Trophoblast cell (in vitro differentiated cells and primary cell): ENCODE results near the gene CFAP52.

Experiments used
- DNase-seq, 2 donors: peaks; one replicate each; pipeline ENCODE4 v3.0.0-alpha.2; 2016
- H2AFZ ChIP-seq: 2 replicates; pipeline ENCODE4 v1.6.1; 2013; ENCODE audit warnings: low read length, moderate library complexity, mild to moderate bottlenecking; ENCODE audit not compliant: insufficient read depth, poor library complexity
- H2AK5ac ChIP-seq: 2 replicates; pipeline ENCODE4 v1.6.1; 2013; ENCODE audit warnings: mild to moderate bottlenecking, low read length
- H2BK120ac ChIP-seq: 2 replicates; pipeline ENCODE4 v1.6.1; 2013; ENCODE audit warnings: low read length, mild to moderate bottlenecking, moderate library complexity; ENCODE audit not compliant: insufficient read depth, poor library complexity
- H2BK12ac ChIP-seq: 2 replicates; pipeline ENCODE4 v1.6.1; 2013; ENCODE audit warnings: mild to moderate bottlenecking, low read length, moderate library complexity
- H2BK5ac ChIP-seq: 2 replicates; pipeline ENCODE4 v1.6.1; 2013; ENCODE audit warnings: low read length, low read depth, moderate library complexity, mild to moderate bottlenecking; ENCODE audit not compliant: poor library complexity
- H3K14ac ChIP-seq: 2 replicates; pipeline ENCODE4 v1.6.1; 2013; ENCODE audit warnings: mild to moderate bottlenecking, low read length
- H3K18ac ChIP-seq: 2 replicates; pipeline ENCODE4 v1.6.1; 2013; ENCODE audit warnings: mild to moderate bottlenecking, low read length
- H3K23ac ChIP-seq: 2 replicates; pipeline ENCODE4 v1.6.1; 2013; ENCODE audit warnings: low read length
- H3K27ac ChIP-seq: 2 replicates; pipeline ENCODE4 v1.5.1; 2013; ENCODE audit warnings: low read depth, mild to moderate bottlenecking, inconsistent platforms, low read length, moderate library complexity
- H3K27me3 ChIP-seq: 2 replicates; pipeline ENCODE4 v1.6.1; 2013; ENCODE audit warnings: inconsistent platforms, mild to moderate bottlenecking, low read length, moderate library complexity; ENCODE audit not compliant: insufficient read depth
- H3K36me3 ChIP-seq, 2 experiments: 1 replicate in 1 of 2; 2 replicates in 1 of 2; pipeline ENCODE4 v1.6.1; 2013; ENCODE audit warnings: low read length in 2 of 2, mild to moderate bottlenecking in 2 of 2, moderate library complexity in 1 of 2; ENCODE audit not compliant: insufficient read depth in 2 of 2, control insufficient read depth in 1 of 2
- H3K4ac ChIP-seq: 2 replicates; pipeline ENCODE4 v1.6.1; 2013; ENCODE audit warnings: low read depth, mild to moderate bottlenecking, low read length, moderate library complexity
- H3K4me1 ChIP-seq, 2 experiments: 1 replicate in 1 of 2; 2 replicates in 1 of 2; pipeline ENCODE4 v1.6.1; 2013; ENCODE audit warnings: low read length in 2 of 2, mild to moderate bottlenecking in 2 of 2, moderate library complexity in 1 of 2; ENCODE audit not compliant: insufficient read depth in 2 of 2, control insufficient read depth in 1 of 2
- H3K4me2 ChIP-seq: 2 replicates; pipeline ENCODE4 v1.6.1; 2013; ENCODE audit warnings: inconsistent platforms, mild to moderate bottlenecking, low read length, moderate library complexity
- H3K4me3 ChIP-seq: 2 replicates; pipeline ENCODE4 v1.5.1; 2013; ENCODE audit warnings: mild to moderate bottlenecking, low read depth, low read length, inconsistent platforms
- H3K79me1 ChIP-seq: one replicate; pipeline ENCODE4 v1.6.1; 2013; ENCODE audit warnings: low read length
- H3K79me2 ChIP-seq: 2 replicates; pipeline ENCODE4 v1.6.1; 2013; ENCODE audit warnings: low read length, mild to moderate bottlenecking; ENCODE audit not compliant: control insufficient read depth, insufficient read depth, poor library complexity
- H3K9ac ChIP-seq: 2 replicates; pipeline ENCODE4 v1.6.1; 2013; ENCODE audit warnings: mild to moderate bottlenecking, low read length
- H3K9me3 ChIP-seq: 2 replicates; pipeline ENCODE4 v1.6.1; 2013; ENCODE audit warnings: low read depth, mild to moderate bottlenecking, control low read depth, inconsistent platforms, low read length; ENCODE audit not compliant: insufficient read depth
- H4K12ac ChIP-seq: 2 replicates; pipeline ENCODE4 v1.6.1; 2013; ENCODE audit warnings: low read depth, mild to moderate bottlenecking, low read length, moderate library complexity
- H4K8ac ChIP-seq: 2 replicates; pipeline ENCODE4 v1.6.1; 2013; ENCODE audit warnings: low read depth, mild to moderate bottlenecking, low read length, moderate library complexity
- H4K91ac ChIP-seq: one replicate; pipeline ENCODE4 v1.6.1; 2013; ENCODE audit warnings: low read depth, mild to moderate bottlenecking, low read length, moderate library complexity
- WGBS: extraction: QIAGEN DNeasy Blood & Tissue Kit; methylation state at CpG from one replicate; pipeline ENCODE4 v1.1.7; 2013; ENCODE audit warnings: missing lambda C conversion rate; ENCODE audit not compliant: insufficient read length, insufficient coverage; ENCODE audit errors: extremely low coverage; 5-methylcytosine and 5-hydroxymethylcytosine counted together

Gene CFAP52

GRCh38 chr17:9612006-9612405 lies 35.6 kb downstream of the CFAP52 start:
- Histone ChIP-seq H3K18ac (no peak overlapping the region), H3K4me2 (no peak overlapping the region), H3K4me1 (no peaks in the 10 kb centered on the region), H3K4ac (no peak overlapping the region), H4K12ac (no peak overlapping the region), H2BK5ac (no peak overlapping the region), H3K4me3 (no peak overlapping the region), H2BK120ac (no peak overlapping the region), H3K9me3 (no peaks in the 10 kb centered on the region), H4K91ac (no peak overlapping the region), H3K14ac (no peak overlapping the region), H2AK5ac (no peak overlapping the region), H3K79me1 (no peaks in the 10 kb centered on the region), H2BK12ac (no peak overlapping the region), H2AFZ (no peak overlapping the region), H3K27me3 (no peaks in the 10 kb centered on the region), H3K27ac (no peak overlapping the region), H3K79me2 (no peaks in the 10 kb centered on the region), H4K8ac (no peak overlapping the region), H3K9ac (no peak overlapping the region), H3K23ac (no peak overlapping the region), H3K36me3 (no peaks in the 10 kb centered on the region)
- WGBS: no CpG with 5 or more reads among the region's 9 CpGs
- no peak for DNase-seq

GRCh38 chr17:9615486-9615885 lies 39.0 kb downstream of the CFAP52 start:
- no peak overlapping the region for H4K12ac ChIP-seq
- H3K9ac ChIP-seq: no peak overlapping the region
- H3K4me1 ChIP-seq: no peaks in the 10 kb centered on the region
- no peak overlapping the region for H2BK120ac ChIP-seq
- no peaks in the 10 kb centered on the region for H3K9me3 ChIP-seq
- H3K79me1 ChIP-seq: no peaks in the 10 kb centered on the region
- H3K14ac ChIP-seq: no peak overlapping the region
- no peak overlapping the region for H3K23ac ChIP-seq
- no peaks in the 10 kb centered on the region for H3K36me3 ChIP-seq
- H3K18ac ChIP-seq: no peak overlapping the region
- DNase-seq: peak; percentile 42 to 57
- WGBS: no CpG with 5 or more reads among the region's 2 CpGs
- H3K4me2 ChIP-seq: no peak overlapping the region
- no peak overlapping the region for H2AFZ ChIP-seq
- H4K8ac ChIP-seq: no peak overlapping the region
- no peak overlapping the region for H2BK5ac ChIP-seq
- H2AK5ac ChIP-seq: no peak overlapping the region
- H3K4ac ChIP-seq: no peak overlapping the region
- H3K79me2 ChIP-seq: no peaks in the 10 kb centered on the region
- no peak overlapping the region for H3K4me3 ChIP-seq
- no peak overlapping the region for H4K91ac ChIP-seq
- H2BK12ac ChIP-seq: no peak overlapping the region
- H3K27ac ChIP-seq: no peak overlapping the region
- no peaks in the 10 kb centered on the region for H3K27me3 ChIP-seq

DNA sequence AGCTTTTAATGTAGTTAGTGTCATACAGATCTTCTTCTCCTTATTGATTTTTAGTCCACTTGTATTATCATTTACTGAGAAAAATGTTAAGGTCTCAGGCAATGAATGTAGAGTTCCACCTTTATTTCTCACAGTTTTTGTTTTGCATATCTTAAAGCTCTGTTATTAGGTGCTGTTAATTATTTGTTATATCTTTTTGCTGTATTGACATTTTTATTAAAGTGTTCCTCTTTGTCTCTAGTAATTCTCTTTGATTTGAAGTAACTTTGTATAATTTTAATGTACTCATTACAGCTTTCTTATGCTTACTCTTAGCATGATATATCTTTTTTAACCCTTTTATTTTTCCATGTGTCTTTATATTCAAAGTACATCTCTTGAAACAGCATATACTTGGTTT lies 46.5 kb downstream of the CFAP52 start:
- no peaks in the 10 kb centered on the region for H3K27me3 ChIP-seq
- H3K23ac ChIP-seq: no peak overlapping the region
- no peak overlapping the region for H2AFZ ChIP-seq
- DNase-seq: no peak
- no peak overlapping the region for H4K91ac ChIP-seq
- no peak overlapping the region for H4K8ac ChIP-seq
- H3K14ac ChIP-seq: no peak overlapping the region
- no peak overlapping the region for H2BK120ac ChIP-seq
- H3K18ac ChIP-seq: no peak overlapping the region
- H3K4me2 ChIP-seq: no peak overlapping the region
- no peaks in the 10 kb centered on the region for H3K79me1 ChIP-seq
- no peak overlapping the region for H2BK12ac ChIP-seq
- H3K9ac ChIP-seq: no peak overlapping the region
- peaks cover 1% of the 10 kb centered on the region for H3K9me3 ChIP-seq
- no peak overlapping the region for H4K12ac ChIP-seq
- H2BK5ac ChIP-seq: no peak overlapping the region
- no peak overlapping the region for H2AK5ac ChIP-seq
- no peaks in the 10 kb centered on the region for H3K4me1 ChIP-seq
- no peak overlapping the region for H3K27ac ChIP-seq
- no peaks in the 10 kb centered on the region for H3K36me3 ChIP-seq
- H3K79me2 ChIP-seq: no peaks in the 10 kb centered on the region
- no peak overlapping the region for H3K4ac ChIP-seq
- no peak overlapping the region for H3K4me3 ChIP-seq

GRCh38 chr17:9628509-9628908 lies 52.1 kb downstream of the CFAP52 start:
- Histone ChIP-seq H3K79me2 (no peaks in the 10 kb centered on the region), H2BK5ac (no peak overlapping the region), H3K18ac (no peak overlapping the region), H3K9ac (no peak overlapping the region), H3K4me3 (no peak overlapping the region), H4K12ac (no peak overlapping the region), H2AK5ac (no peak overlapping the region), H3K4ac (no peak overlapping the region), H3K27ac (no peak overlapping the region), H3K14ac (no peak overlapping the region), H3K79me1 (no peaks in the 10 kb centered on the region), H3K4me2 (no peak overlapping the region), H3K9me3 (peaks cover 1% of the 10 kb centered on the region), H3K36me3 (no peaks in the 10 kb centered on the region), H2BK12ac (no peak overlapping the region), H4K91ac (no peak overlapping the region), H2BK120ac (no peak overlapping the region), H3K27me3 (no peaks in the 10 kb centered on the region), H4K8ac (no peak overlapping the region), H2AFZ (no peak overlapping the region), H3K4me1 (no peaks in the 10 kb centered on the region), H3K23ac (no peak overlapping the region)
- WGBS: no CpG with 5 or more reads among the region's 10 CpGs
- no peak for DNase-seq
